Heart right ventricle (tissue), 16 donors: ENCODE data around the gene ANKRD33B. TPM values are rescaled to one million over a fixed set of nuclear protein-coding genes. Genes with fewer than 3 reads are reported as not detected.

Experiments
- ATAC-seq, 8 donors: fragments of 200-7000 bp; cut with Tn5 transposase; one replicate each; pipeline ENCODE4 v1.9.1; 2020; ENCODE audit warnings: mild to moderate bottlenecking in 8 of 8, moderate library complexity in 8 of 8, moderate number of reproducible peaks in 1 of 8
- DNase-seq, 2 donors: peaks; one replicate each; pipeline ENCODE4 v3.0.0-alpha.2; 2020
- H3K27ac ChIP-seq, 10 donors: fragments of 200-600 bp; sonication (generic) in 2 of 10; one replicate each; pipeline versions ENCODE4 v1.5.0 to v1.8.0; 2020 to 2022; ENCODE audit warnings: mild to moderate bottlenecking in 3 of 10
- H3K27me3 ChIP-seq, 7 donors: fragments of 200-600 bp; one replicate each; pipeline ENCODE4 v1.8.0; 2021 to 2022; ENCODE audit warnings: mild to moderate bottlenecking in 2 of 7
- H3K36me3 ChIP-seq, 9 donors: fragments of 200-600 bp; sonication (generic) in 1 of 9; one replicate each; pipeline versions ENCODE4 v1.5.0 to v1.8.0; 2020 to 2022; ENCODE audit warnings: mild to moderate bottlenecking in 2 of 9
- H3K4me1 ChIP-seq, 9 donors: fragments of 200-600 bp; sonication (generic) in 1 of 9; one replicate each; pipeline versions ENCODE4 v1.5.0 to v1.8.0; 2020 to 2022; ENCODE audit warnings: mild to moderate bottlenecking in 4 of 9
- H3K4me3 ChIP-seq, 10 donors: fragments of 200-600 bp; sonication (generic) in 2 of 10; one replicate each; pipeline versions ENCODE4 v1.5.0 to v1.8.0; 2020 to 2022; ENCODE audit warnings: mild to moderate bottlenecking in 7 of 10, moderate library complexity in 2 of 10
- H3K9me3 ChIP-seq, 11 donors: fragments of 200-600 bp in 10 of 11; sonication (generic) in 2 of 11; one replicate each; pipeline versions ENCODE4 v1.5.0 to v1.8.0; 2013 to 2022; ENCODE audit warnings: mild to moderate bottlenecking in 2 of 11, control low read depth in 1 of 11, moderate library complexity in 1 of 11
- CTCF ChIP-seq, 9 donors: fragments of 200-600 bp; sonication (generic) in 2 of 9; IDR thresholded peaks; one replicate each; pipeline versions ENCODE4 v1.5.0 to v1.8.0; 2021 to 2022; ENCODE audit warnings: antibody characterized with exemption in 9 of 9, mild to moderate bottlenecking in 5 of 9, moderate library complexity in 1 of 9
- WGBS, 2 donors: extraction: QIAGEN DNeasy Blood & Tissue Kit; methylation state at CpG; one replicate each; pipeline ENCODE4 v1.1.7; 2013; ENCODE audit warnings: inconsistent platforms in 1 of 2; 5-methylcytosine and 5-hydroxymethylcytosine counted together
- intact Hi-C, 10 donors: fragments of 100-400 bp; cut with DNase I; formaldehyde crosslinking; loops; one replicate each; pipeline versions ENCODE4 v1.11.1 to v1.14.2; 2022
- polyA plus RNA-seq, 2 donors: library from polyadenylated mRNA; stranded (reverse); fragments of 200-250 nt; gene quantifications; one replicate each; pipeline ENCODE4 v1.2.3, GENCODE V29; 2013
- total RNA-seq, 10 donors: library from RNA; stranded (reverse); fragmentation: NEBNext Ultra II Directional in 3 of 10; extraction: Animal tissue kit (Norgen Biotek cat#: 25700) in 3 of 10; gene quantifications; one replicate each; pipeline versions ENCODE4 v1.2.1 to v1.2.4, GENCODE V29; 2021 to 2023
- donor health status: Arrhythmogenic right ventricular cardiomyopathy.
- donor health status: ischemic (EF 13 %, LVEDD 7.1; RV severe dilation, severe dysfunction).
- donor health status: healthy with polysubstance abuse.
- donor health status: DM: no; HTN: yes; CAD: no.
- donor health status: DM: no; HTN: no; CAD: no.
- donor health status: ischemic (EF 25% LVEDD 6.9; RV normal size, moderate dysfunction).
- donor health status: ischemic (EF 25% LVEDD 5.7; RV mildly dilated, moderate dysfunction).
- donor health status: healthy.
- donor health status: DM: yes; HTN: yes; CAD: no.
- donor health status: Ischemic cardiomyopathy.
- donor health status: ischemic (EF 35%, LVEDD 5.7; RV mildly dilated, moderate dysfunction).
- donor health status: nonischemic (EF 11% LVEDD 7.7; RV severe dilation, severe dysfunction).
- donor health status: DM: yes; HTN: yes; CAD: no.
- donor health status: PGD.
- donor health status: ischemic (EF 29% LVEDD 5.4; RV normal size, mild dysfunction).
- donor health status: nonischemic (EF 23%, LVEDD 6.1; RV moderate dilation, normal function).

ANKRD33B gene
- total and polyA plus RNA-seq, 12 donors = 0.46 to 33.0 (median 13.3) TPM

- Histone ChIP-seq H3K36me3 (peaks cover 0 to 50% (median 9%) of the 10 kb centered on the region in 9 donors), H3K27me3 (no peaks in the 10 kb centered on the region), H3K4me3 (no peak overlapping the region), H3K27ac (no peak overlapping the region), H3K4me1 (peaks cover 0 to 8% (median 0%) of the 10 kb centered on the region in 9 donors), H3K9me3 (peaks cover 0 to 7% (median 0%) of the 10 kb centered on the region in 11 donors)
- intact Hi-C loops = loop anchor here in 1 of 10 donors (10.0 kb wide), 1 partner anchor 280 kb away; no protein-coding TSS in a partner anchor
- WGBS, 2 donors = 88 to 89% methylated on average over 6 of the region's 6 CpGs
- no peak for TF ChIP-seq CTCF (IDR thresholded peaks at IDR 0.05)
- no peak for ATAC-seq
- DNase-seq = no peak
These were observed 121.2 kb downstream of the ANKRD33B start for GRCh38 chr5:10685115-10685521.

- Histone ChIP-seq H3K36me3 (peaks cover 0 to 32% (median 0%) of the 10 kb centered on the region in 9 donors), H3K27me3 (no peaks in the 10 kb centered on the region), H3K9me3 (peaks cover 0 to 7% (median 0%) of the 10 kb centered on the region in 11 donors), H3K27ac (no peak overlapping the region), H3K4me3 (no peak overlapping the region), H3K4me1 (peaks cover 0 to 8% (median 0%) of the 10 kb centered on the region in 9 donors)
- WGBS, 2 donors = 98% methylated on average over 2 of the region's 2 CpGs
- intact Hi-C loops = loop anchor here in 1 of 10 donors (10.0 kb wide), 1 partner anchor 278 kb away; no protein-coding TSS in a partner anchor
- TF ChIP-seq CTCF (IDR thresholded peaks at IDR 0.05) = no peak
- ATAC-seq (no peak), DNase-seq (no peak)
These were observed 123.0 kb downstream of the ANKRD33B start for GRCh38 chr5:10686890-10687289.

- H3K27me3 ChIP-seq = no peaks in the 10 kb centered on the region
- intact Hi-C loops = loop anchor here in 1 of 10 donors (10.0 kb wide), 1 partner anchor 276 kb away; no protein-coding TSS in a partner anchor
- H3K4me1 ChIP-seq = peaks cover 0 to 8% (median 0%) of the 10 kb centered on the region in 9 donors
- no peak for DNase-seq
- H3K9me3 ChIP-seq = peaks cover 0 to 7% (median 0%) of the 10 kb centered on the region in 11 donors
- peak in 1 of 8 donors; percentile 44 for ATAC-seq
- peaks cover 0 to 14% (median 0%) of the 10 kb centered on the region in 9 donors for H3K36me3 ChIP-seq
- no peak overlapping the region for H3K4me3 ChIP-seq
- no peak overlapping the region for H3K27ac ChIP-seq
- WGBS, 2 donors = 93 to 97% methylated on average over 13 of the region's 13 CpGs
- TF ChIP-seq CTCF (IDR thresholded peaks at IDR 0.05) = no peak
These were observed 124.8 kb downstream of the ANKRD33B start for GRCh38 chr5:10688651-10689171.

GRCh38 chr5:10689391-10690081 lies 125.7 kb downstream of the ANKRD33B start:
- intact Hi-C loops = loop anchor here in 8 of 10 donors (5.0 to 10.0 kb wide), 8 partner anchors 115 to 1335 kb away; no protein-coding TSS in a partner anchor
- H3K9me3 ChIP-seq = peaks cover 0 to 7% (median 0%) of the 10 kb centered on the region in 11 donors
- no peak for DNase-seq
- H3K4me1 ChIP-seq = peaks cover 0 to 8% (median 0%) of the 10 kb centered on the region in 9 donors
- 86 to 87% methylated on average over 11 of the region's 11 CpGs for WGBS, 2 donors
- peak in 6 of 8 donors; percentile 11 to 37 (median 25) for ATAC-seq
- no peak overlapping the region for H3K27ac ChIP-seq
- no peaks in the 10 kb centered on the region for H3K27me3 ChIP-seq
- peaks cover 0 to 12% (median 0%) of the 10 kb centered on the region in 9 donors for H3K36me3 ChIP-seq
- no peak overlapping the region for H3K4me3 ChIP-seq
- peak in 5 of 9 donors; percentile 22 to 41 (median 29) for TF ChIP-seq CTCF (IDR thresholded peaks at IDR 0.05)
